ENCODE data around the gene TOB1. TPM values are rescaled to one million over a fixed set of nuclear protein-coding genes. Genes with fewer than 3 reads are reported as not detected.

TOB1 gene
- total RNA-seq, 2 donors from 2014 or later, result 116 to 169 TPM

DNA sequence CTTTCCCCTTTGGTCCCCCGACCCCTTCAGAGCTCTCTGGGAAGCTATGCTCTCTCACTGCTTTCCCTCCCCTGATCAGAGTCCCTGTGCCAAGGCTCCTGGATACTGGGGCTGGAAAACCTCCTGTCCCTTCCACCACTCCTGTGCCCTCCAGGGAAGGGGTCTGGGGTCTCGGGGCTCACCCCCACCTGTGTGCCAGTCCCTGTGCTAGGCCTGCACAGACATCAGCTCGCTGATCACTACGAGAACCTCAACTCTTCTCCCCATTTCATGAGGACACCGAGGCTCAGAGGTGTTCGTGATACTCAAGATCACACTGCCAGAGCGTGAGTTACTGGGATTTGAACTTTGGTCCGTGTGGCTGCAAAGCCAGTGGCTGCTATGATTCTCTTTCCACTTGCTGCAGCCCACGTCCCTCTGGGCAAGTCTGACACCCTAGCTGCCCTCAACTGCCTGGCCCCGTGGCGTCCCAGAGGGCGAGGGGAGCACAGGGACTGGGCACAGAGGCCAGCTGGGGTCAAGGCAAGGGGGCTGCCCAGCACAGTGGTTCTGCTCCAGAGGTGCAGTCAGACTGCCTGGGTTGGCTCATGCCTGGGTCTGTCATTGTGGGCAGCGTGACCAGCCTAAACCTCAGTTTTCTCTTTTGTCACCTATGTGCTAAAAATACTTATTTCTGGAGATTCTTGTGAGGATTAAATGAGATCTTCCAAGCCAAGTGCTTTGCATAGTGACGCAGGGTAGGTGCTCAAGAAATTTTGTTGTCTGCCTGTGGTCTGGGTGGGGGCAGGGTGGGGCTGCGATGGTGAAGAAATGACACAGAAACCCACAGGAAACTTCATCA lies 43.8 kb upstream of the TOB1 start:
- TF ChIP-seq, protein P1, sequence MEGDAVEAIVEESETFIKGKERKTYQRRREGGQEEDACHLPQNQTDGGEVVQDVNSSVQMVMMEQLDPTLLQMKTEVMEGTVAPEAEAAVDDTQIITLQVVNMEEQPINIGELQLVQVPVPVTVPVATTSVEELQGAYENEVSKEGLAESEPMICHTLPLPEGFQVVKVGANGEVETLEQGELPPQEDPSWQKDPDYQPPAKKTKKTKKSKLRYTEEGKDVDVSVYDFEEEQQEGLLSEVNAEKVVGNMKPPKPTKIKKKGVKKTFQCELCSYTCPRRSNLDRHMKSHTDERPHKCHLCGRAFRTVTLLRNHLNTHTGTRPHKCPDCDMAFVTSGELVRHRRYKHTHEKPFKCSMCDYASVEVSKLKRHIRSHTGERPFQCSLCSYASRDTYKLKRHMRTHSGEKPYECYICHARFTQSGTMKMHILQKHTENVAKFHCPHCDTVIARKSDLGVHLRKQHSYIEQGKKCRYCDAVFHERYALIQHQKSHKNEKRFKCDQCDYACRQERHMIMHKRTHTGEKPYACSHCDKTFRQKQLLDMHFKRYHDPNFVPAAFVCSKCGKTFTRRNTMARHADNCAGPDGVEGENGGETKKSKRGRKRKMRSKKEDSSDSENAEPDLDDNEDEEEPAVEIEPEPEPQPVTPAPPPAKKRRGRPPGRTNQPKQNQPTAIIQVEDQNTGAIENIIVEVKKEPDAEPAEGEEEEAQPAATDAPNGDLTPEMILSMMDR (IDR thresholded peaks at IDR 0.05), result no peak
- Histone ChIP-seq H3K27me3 (no peaks in the 10 kb centered on the region), H3K4me1 (peaks cover 18% of the 10 kb centered on the region), H3K9me3 (no peaks in the 10 kb centered on the region), H3K9ac (ENCODE audit: low read depth in 2 of 2, low read length in 2 of 2) (peak overlapping the region in 1 of 2 donors; percentile 12), H3K36me3 (no peaks in the 10 kb centered on the region), H3K27ac (no peak overlapping the region), H3K4me3 (no peak overlapping the region)
- intact Hi-C loops (cut with DNase I), result no loop called here
- DNase-seq, result no peak

DNA sequence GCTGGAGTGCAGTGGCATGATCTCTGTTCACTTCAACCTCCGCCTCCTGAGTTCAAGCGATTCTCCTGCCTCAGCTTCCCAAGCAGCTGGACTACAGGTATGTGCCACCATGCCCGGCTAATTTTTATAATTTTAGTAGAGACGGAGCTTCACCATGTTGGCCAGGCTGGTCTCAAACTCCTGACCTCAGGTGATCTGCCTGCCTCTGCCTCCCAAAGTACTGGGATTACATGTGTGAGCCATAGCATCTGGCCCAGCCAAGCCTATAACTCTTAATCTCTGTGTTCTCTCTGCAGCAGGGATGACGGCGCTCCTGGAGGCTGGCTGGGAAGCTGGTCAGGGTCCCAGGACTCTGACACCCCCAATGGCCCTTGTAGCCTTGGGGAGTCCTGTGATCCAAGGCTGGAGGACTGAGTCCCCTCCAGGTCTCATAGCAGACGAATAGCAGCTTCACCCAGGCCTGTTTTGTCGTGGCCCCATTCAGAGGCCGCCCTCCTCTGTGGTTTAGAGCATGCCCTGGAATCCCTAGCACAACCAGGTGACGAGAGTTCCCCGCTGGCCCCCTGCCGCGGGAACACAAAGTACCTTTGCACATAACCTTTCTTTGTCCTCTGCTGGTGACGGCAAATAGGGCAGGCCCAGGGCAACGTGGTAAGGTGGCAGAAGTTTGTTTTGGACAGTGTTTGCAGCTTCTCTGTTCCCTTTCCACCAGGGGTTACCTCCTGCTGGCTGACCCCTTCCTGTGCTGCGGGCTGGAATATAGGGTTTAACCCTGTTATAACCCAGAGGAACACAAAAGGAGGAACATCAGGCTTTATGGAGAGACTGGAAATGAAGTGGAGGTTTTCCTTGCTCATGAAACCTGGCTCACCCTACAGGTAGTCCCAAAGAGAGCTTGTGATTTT lies 43.0 kb upstream of the TOB1 start:
- Histone ChIP-seq H3K9ac (ENCODE audit: low read depth in 2 of 2, low read length in 2 of 2) (no peak overlapping the region), H3K27me3 (no peaks in the 10 kb centered on the region), H3K36me3 (no peaks in the 10 kb centered on the region), H3K27ac (no peak overlapping the region), H3K9me3 (no peaks in the 10 kb centered on the region), H3K4me3 (no peak overlapping the region), H3K4me1 (peaks cover 24% of the 10 kb centered on the region)
- no peak for DNase-seq
- intact Hi-C loops (cut with DNase I), result no loop called here
- TF ChIP-seq, protein P1 (IDR thresholded peaks at IDR 0.05), result no peak

DNA sequence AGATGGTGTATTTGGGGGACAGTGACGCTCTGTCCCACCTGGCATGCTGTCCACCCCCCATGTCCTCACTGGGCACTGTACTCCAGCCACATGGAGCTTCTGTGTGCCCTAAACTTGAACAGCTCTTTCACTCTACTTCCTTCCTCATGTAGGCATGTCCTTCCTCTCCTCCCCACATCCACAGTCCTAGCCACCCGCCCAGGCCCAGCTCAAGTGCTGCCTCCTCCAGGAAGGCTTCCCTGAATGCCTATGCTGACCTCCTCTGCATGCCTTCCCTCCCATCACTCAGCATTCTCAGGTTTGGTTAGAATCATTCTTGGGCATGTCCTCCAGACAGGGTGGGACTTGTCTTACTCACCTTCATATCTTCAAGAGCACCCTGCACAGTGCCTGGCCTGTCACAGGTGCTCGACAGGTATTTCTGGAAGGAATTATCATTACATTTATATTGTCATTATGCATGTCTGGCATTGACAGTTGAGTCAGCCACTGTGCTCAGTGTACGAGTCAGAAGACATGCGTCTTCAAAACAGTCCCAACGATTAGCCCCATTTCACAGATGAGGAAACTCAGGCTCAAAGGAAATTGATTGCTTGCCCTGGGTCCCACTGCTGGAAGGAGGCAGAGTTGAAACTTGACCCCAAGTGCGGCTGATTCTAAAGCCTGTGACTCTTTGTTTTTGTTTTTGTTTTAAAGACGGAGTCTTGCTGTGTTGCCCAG lies 42.1 kb upstream of the TOB1 start:
- Histone ChIP-seq H3K9ac (ENCODE audit: low read depth in 2 of 2, low read length in 2 of 2) (no peak overlapping the region), H3K27ac (no peak overlapping the region), H3K27me3 (no peaks in the 10 kb centered on the region), H3K4me3 (no peak overlapping the region), H3K9me3 (no peaks in the 10 kb centered on the region), H3K36me3 (no peaks in the 10 kb centered on the region), H3K4me1 (peaks cover 24% of the 10 kb centered on the region)
- intact Hi-C loops (cut with DNase I), result no loop called here
- no peak for DNase-seq
- TF ChIP-seq, protein P1 (IDR thresholded peaks at IDR 0.05), result no peak

DNA sequence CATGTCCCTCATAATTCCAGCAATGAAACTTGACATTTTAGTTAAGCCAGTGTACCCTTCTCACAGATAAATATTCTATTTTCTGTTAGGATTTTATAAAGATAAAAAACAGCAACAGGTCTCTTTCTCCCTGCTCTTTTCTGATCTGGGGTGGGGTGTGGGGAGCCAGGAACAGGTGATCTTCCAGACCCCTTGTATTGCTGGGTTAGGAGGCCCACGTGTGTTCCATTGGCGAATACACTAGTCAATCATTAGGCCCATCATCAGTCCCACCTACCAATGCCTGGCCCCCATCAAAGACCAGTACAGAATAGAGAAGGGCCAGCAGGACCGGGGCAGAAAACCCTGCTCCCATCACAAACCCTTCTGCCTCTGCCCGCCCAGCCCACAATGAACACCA lies 40.3 kb upstream of the TOB1 start:
- TF ChIP-seq, protein P1 (IDR thresholded peaks at IDR 0.05), result no peak
- H3K9ac ChIP-seq (ENCODE audit: low read depth in 2 of 2, low read length in 2 of 2), result no peak overlapping the region
- intact Hi-C loops (cut with DNase I), result no loop called here
- H3K36me3 ChIP-seq, result no peaks in the 10 kb centered on the region
- no peak overlapping the region for H3K4me3 ChIP-seq
- H3K9me3 ChIP-seq, result no peaks in the 10 kb centered on the region
- H3K27me3 ChIP-seq, result no peaks in the 10 kb centered on the region
- peaks cover 24% of the 10 kb centered on the region for H3K4me1 ChIP-seq
- no peak for DNase-seq
- no peak overlapping the region for H3K27ac ChIP-seq

DNA sequence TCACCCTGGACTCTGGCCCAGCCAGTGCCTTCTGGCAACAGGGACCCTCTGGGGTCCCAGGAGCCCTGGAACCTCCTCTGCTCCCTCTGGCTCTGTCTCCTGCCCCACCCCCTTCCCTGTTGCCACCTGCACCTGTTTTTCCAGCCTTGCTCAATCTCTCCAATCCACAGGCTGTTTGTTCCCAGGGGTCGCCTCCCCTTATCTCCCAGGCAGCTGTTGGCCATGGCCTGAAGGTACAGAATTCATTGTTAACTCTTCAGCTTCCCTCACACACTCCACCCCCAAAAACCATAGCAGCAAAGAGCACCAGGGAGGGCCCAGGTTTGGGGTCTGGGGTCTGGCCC lies 39.3 kb upstream of the TOB1 start:
- H3K36me3 ChIP-seq, result no peaks in the 10 kb centered on the region
- TF ChIP-seq, protein P1 (IDR thresholded peaks at IDR 0.05), result no peak
- H3K27ac ChIP-seq, result peak overlapping the region; percentile 82
- H3K9ac ChIP-seq (ENCODE audit: low read depth in 2 of 2, low read length in 2 of 2), result peak overlapping the region; percentile 33 to 79
- H3K4me1 ChIP-seq, result peaks cover 24% of the 10 kb centered on the region
- no peak for DNase-seq
- H3K27me3 ChIP-seq, result no peaks in the 10 kb centered on the region
- no peaks in the 10 kb centered on the region for H3K9me3 ChIP-seq
- intact Hi-C loops (cut with DNase I), result no loop called here
- H3K4me3 ChIP-seq, result no peak overlapping the region
